Breast epithelium (tissue), 3 donors: ENCODE results near the gene RASD2.

Source experiments
- CTCF ChIP-seq, 3 donors: fragments of 450-650 bp; IDR thresholded peaks; one replicate each; pipeline ENCODE4 v1.5.1; 2016 to 2017; ENCODE audit warnings: antibody characterized with exemption in 3 of 3, mild to moderate bottlenecking in 3 of 3, moderate library complexity in 3 of 3
- POLR2A ChIP-seq: fragments of 450-650 bp; IDR thresholded peaks from one replicate; pipeline ENCODE4 v1.6.1; 2016; ENCODE audit warnings: antibody characterized with exemption, mild to moderate bottlenecking, moderate library complexity

GRCh38 chr22:35560366-35560765, 19.7 kb downstream of the RASD2 start:
- TF ChIP-seq CTCF (IDR thresholded peaks at IDR 0.05) (no peak), POLR2A (no peak)
